ENCODE results near the gene MAGEA11.
"Not testable (repeated sequence)": the region's sequence is repeated elsewhere in the genome, so short reads cannot be mapped to it uniquely, and the experiment has no call there.

DNA sequence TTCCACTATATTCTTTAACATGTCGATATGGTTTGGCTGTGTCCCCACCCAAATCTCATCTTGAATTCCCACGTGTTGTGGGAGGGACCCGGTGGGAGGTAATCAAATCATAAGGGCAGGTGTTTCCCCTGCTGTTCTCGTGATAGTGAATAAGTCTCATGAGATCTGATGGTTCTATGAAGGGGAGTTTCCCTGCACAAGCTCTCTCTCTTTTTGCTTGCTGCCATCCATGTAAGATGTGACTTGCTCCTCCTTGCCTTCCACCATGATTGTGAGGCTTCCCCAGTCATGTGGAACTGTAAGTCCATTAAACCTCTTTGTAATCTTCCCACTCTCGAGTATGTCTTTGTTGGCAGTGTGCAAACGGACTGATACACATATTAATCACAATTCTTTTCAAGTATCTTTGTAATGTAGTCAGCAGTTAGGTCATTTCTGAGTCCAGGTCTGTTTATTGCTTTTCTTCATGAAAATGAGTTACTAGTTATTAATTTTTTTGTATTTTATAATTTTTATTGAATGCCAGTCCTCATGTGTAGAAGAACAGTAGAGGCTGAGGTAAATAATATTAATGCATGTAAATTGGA lies 19.1 kb upstream of the MAGEA11 start:
- TF ChIP-seq POLR2A (IDR thresholded peaks at IDR 0.05; ENCODE audit: low read depth, low read length); SPI1 (IDR thresholded peaks at IDR 0.05; ENCODE audit: low read depth, low read length); POLR2AphosphoS5 (IDR thresholded peaks at IDR 0.05; ENCODE audit: low read depth, low read length); TAF1 (IDR thresholded peaks at IDR 0.05; ENCODE audit: low read depth, low read length); POU2F2 (IDR thresholded peaks at IDR 0.05; ENCODE audit: low read depth, low read length); PAX5 (IDR thresholded peaks at IDR 0.05; ENCODE audit: insufficient read depth, low read length, severe bottlenecking): not testable (repeated sequence)
